Limb (tissue), 2 donors: ENCODE data around the gene ROBO4.

Experiments used
- DNase-seq, 2 donors: peaks; one replicate each; pipeline ENCODE4 v3.0.0-alpha.2; 2016; ENCODE audit errors: extremely low spot score in 2 of 2

The ROBO4 gene

DNA sequence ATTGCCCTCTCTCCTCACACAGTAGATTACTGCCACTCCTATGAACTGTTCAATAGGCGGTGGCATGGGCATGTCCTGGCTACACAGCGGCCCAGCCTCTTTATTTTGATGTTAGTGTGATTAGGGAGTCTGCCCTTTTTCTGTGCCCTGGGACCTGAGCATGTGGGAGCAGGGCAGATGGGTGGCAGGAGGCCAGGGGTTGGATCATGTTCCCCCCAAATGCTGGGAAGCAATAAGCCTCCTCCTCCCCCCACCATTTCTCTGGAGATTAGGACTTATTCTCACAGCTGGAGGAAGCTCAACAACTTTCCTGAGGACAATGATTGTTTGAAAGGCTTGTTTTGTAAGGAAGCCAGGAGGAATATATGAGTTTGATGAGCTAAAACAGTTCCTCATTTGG, 22.2 kb upstream of the ROBO4 start:
- no peak for DNase-seq

DNA sequence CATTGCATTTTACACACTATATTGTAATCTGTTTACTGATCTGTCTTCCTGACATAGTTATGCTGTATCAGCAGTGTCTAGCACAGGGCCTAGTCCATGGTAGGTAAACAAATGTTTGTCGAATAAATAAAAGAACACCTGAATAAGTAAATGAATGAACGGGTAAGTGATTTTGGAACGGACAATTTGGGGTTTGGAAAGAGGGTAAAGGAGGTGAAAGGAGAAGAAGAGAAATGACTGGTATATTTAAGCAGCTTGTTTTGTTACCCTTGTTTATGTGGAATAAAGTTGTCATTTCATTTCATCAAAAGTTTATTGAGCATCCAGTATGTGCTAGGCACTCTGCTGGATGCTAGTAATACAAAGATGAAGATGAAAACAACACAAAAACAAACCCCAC, 21.3 kb upstream of the ROBO4 start, which contains the start of gene HEPN1:
Gene HEPN1 (plus strand): TSS at position 301 of the 400 bp plus-strand sequence.
- DNase-seq: no peak

DNA sequence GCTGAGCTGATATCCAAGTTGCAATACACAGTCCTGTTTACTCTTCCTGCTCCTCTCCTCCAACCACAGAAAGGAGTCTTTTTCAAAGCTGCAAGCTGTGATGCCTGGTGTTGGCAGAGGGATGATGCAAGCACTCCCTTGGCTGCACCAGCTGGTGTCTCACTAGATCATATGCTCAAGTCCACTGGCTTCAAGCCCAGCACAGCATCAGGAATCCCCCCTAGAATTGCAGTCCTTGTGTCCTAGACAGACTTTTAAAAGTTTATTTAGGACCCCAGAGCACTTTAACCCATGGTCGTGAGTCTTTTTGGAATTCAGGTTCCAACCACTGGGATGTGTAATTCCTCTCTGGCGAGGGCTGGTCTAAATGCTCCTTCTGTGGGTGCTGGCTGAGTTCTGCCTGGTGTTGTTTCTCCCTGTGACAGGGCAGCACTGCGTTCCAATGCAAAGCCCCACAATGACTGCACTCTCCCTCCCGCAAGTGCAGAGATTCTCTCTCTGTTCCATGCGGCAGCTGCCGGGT, 19.5 kb upstream of the ROBO4 start:
- DNase-seq: no peak

DNA sequence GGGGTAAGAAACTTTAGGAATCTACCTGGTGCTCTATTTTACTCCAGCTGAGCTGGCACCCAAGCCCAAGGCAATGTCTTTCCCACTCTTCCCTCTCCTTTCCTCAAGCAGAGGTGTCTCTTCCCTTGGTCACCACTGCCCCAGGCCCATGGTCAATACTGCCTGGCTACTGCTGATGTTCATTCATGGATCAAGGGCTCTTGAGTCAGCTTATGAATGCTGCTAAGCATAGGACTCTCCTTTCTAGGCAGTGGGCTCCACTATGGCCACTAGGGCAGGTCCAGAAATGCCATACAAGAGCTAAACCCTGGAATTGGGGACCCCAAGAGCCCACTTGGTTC, 18.7 kb upstream of the ROBO4 start:
- no peak for DNase-seq

DNA sequence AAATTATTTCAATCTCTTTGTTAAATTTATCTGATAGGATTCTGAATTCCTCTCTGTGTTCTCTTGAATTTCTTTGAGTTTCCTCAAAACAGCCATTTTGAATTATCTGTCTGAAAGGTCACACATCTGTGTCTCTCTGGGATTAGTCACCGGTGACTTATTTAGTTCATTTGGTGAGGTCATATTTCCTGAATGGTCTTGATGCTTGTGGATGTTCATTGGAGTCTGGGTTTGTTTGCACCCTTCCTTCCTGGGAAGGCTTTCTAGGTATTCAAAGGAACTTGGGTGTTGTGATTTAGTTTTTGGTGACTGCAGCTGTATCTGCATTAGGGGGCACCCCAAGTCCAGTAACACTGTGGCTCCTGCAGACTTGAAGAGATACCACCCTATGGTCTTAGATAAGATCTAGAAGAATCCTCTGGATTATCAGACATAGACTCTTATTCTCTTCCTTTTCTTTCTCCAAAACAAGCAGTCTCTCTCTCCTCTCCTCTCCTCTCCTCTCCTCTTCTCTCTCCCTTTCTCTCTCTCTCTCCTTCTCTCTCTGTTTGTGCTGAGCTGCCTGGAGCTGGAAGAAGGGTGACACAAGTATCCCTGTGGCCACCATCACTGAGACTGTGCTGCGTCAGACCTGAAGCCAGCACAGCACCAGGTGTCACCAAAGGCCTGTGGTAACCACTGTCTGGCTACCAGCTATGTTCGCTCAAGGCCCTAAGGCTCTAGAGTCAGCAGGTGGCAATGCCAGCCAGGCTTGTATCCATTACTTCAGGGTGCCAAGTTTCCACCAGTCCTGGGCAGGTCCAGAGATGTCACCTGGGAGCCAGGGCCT, 18.1 kb upstream of the ROBO4 start:
- DNase-seq: no peak

DNA sequence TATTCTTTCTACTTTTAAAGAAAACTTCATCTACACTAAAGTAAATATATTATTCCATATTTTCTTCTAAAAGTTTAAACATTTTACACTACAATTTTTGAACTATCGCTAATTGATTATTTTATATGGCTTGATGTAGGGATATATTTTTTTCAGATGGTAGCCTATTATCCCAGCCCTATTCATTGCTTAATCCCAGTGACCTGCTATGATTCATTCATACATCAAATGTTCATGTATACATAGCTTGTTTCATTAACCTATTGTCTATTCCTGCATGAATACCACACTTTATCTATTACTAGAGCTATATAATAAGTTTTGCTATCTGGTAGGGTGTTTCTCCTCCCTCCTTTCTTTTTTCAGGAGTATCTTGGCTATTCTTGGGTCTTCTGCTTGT, 5.0 kb upstream of the ROBO4 start:
- no peak for DNase-seq

DNA sequence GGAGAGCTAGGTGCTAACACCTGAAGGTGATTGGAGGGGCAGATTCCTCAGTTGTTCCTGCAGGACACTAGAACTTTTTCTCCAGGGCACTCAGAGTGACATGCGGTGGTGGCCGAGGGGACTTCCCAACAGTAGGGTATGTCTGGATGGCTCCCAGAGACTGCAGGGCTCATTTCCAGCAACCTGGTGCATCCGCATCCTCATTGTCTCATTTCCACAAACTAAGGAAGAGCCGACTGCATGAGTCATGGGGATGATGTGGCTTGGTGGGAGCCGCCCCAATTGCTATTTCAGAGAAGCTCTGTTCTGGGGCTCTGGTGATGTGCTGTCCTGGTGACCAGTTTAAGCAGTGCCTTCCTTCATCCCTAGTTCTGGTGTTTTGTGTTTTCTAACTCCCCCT, 2.8 kb upstream of the ROBO4 start:
- DNase-seq: peak in 1 of 2 donors; percentile 29

DNA sequence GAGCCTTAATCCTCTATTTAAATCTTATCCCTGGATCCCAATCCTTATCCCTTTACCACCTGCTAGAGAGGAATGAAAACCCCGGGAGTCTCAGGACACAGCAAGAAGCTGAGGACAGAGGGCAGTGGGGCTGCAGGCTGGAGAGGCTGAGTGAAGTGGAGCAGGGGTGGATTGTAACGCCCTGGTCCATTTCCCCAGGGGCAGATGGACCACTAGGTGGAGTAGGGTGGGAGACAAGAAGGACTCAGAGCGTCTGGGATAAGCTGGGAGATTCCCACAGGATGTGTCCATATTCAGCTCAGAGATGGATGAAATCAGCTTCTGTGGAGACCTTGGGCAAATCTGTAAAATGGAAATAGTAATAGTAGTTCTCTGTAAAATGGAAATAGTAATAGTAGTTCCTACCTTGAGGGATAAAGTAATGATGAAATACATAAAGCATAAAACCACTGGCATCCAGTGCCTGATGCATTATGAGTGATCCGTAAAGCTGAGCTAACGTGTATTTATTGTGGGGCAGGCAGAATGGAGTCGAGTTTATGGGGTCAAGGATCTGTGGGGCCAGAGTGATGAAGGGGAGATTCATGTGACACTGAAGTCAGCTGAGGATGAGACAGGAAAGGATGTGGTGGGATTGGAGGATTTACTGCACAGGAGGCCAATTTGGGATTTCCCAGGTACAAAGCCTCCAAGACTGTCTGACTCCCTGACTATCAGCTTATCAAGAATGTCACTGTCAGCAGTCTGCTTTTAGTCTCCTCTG, 1.9 kb upstream of the ROBO4 start:
- peak in 1 of 2 donors; percentile 23 for DNase-seq

DNA sequence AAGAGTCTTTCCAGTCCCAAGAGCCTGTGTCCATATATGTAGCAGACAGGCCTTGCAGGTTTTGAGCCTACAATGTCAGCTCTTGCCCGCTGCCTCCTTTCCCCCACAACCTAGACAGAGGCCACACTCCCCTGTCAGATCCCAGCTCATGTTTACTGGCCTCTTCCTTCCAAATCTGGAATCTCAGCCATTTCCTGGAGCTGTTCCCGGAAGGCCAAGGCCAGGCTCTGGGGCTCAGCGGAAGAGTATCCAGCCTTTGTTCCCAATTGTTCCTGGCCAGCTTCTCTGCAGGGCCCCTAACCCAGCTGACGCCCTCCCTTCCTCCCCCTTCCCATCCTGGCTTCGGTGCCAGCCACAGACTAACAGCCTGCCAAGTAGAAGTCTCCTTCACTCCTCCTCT, 1.0 kb upstream of the ROBO4 start:
- DNase-seq: peak; percentile 67 to 68

DNA sequence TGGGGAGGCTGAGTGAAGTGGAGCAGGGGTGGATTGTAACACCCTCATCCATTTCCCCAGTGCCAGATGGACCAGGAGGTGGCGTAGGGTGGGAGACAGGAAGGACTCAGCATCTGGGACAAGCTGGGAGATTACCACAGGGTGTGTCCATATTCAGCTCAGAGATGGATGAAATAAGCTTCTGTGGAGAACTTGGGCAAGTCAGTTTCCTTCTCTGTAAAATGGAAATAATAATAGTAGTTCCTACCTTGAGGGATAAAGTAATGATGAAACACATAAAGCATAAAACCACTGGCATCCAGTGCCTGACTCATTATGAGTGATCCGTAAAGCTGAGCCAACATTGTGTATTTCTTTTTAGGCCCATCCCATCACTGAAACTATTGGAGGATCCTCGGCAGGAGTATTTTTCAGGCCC, 607 bp upstream of the ROBO4 start:
- no peak for DNase-seq

DNA sequence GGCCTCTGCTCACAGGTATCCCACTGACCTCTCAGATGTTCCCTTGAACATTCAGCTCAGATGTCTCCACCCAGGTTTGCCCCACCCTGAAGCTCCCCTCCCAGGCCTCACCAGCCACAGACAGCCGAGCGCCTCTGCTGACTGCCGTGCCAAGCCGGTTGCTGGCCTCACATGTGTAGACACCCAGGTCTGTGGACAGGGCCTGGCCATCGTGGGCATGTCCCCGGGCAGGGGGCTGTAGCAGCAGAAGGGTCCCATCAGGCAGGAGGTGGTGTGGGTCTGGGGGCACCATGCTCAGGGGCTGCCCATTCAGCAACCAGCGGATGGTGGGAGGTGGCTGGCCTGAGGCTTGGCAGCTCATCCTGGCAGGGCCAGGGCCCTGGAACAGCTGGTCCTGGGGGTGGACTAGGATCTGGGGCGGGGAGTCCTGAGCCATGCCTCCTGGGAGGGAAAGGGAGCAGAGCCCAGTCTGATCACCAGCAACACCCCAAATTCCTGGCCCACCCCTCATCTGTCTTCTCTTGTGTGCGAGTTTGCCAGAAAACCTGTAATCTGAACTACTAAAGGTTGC, 759 bp downstream of the ROBO4 start:
- DNase-seq: peak in 1 of 2 donors; percentile 34

DNA sequence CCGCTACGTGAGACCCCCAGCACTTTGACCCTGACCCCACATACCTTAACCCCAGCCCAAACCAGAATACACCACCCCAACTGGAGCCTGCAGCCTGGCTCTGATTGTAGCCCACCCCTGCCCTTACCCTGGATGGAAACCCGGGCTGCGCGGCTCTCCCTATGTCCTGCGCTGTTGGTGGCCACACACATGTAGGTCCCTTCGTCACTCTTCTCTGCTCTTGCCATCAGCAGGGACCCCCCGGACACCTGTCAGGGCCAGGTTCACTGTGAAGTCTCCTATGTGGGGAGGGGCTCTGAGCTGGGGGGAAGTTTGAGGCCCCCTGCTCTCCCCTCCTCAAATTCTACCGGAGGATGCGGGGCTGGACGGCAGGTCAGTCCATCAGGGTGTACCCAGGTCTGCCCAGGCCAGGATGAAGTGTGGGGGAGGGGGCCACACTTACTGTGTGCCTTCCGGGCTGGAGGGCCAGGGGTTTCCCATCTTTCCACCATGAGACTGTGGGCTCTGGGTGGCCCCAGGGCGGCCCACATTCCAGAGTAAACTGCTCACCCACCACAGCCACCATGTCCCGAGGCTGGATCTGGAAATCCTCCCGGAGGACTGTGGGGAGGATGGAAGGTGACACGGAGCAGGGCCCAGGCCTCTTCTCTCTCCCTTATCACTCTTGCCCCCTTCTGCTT, 1.5 kb downstream of the ROBO4 start:
- peak in 1 of 2 donors; percentile 18 for DNase-seq

DNA sequence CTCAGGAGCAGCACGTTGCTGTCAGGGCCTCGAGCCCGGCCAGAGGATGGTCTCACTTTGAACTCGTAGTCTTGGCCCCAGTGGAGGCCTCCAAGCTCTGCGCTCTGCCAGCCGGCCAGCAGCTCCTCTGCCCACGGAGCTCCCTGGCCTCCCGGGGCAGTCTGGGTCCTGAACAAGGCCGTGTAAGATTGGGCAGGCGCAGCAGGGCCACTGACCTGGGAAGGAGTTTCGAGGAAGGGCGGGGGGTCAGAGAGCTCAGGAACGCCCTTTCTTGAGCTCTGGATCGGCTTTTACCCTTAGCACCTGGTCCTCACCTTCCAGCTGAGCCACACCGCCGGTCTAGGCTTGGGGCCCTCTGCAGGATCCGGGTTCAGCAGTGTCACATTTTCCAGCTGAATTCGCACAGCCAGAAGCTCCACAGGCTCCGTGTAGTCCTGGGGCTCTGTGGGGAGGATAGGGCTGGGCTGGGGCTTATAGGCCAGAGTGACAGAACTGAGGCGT, 2.1 kb downstream of the ROBO4 start:
- DNase-seq: peak in 1 of 2 donors; percentile 19

DNA sequence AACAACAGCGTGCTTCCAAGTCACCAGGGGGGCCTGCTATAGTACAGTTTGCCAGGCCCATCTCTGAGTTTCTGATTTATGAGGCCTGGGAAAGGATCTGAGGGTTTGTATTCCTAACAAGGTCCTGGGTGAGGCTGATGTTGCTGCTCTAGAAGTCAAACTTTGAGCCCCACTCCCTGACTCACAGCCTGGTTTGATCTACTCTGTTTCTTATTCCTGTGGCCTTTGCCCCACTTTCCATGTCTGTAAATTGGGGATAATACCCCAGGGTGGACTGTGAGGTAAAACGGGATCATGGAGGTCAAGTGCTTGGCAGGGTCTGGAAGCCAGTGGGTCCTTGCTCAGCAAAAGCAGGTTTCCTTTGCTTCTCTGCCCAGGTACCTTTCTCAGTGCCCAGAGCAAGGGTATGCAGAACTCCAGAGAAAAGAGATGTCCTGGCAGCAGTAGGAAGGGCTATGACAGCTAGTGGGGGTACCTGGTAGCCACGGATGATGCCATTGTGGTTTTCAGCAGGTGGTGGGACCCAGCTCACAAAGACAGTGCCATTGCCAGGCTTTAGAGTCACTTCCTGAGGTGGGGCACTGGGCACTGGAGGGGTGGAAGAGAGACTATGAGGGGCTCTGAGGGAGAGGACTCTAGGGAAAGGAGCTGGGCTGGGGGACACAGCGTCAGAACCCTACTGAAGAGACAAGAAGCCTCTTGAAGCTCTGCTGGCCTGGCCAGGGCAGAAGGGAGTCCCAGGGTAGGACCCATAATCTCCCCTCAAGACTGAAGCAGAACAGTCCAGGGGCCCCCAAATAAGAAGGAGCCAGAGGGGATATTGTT, 2.8 kb downstream of the ROBO4 start:
- peak in 1 of 2 donors; percentile 9 for DNase-seq

DNA sequence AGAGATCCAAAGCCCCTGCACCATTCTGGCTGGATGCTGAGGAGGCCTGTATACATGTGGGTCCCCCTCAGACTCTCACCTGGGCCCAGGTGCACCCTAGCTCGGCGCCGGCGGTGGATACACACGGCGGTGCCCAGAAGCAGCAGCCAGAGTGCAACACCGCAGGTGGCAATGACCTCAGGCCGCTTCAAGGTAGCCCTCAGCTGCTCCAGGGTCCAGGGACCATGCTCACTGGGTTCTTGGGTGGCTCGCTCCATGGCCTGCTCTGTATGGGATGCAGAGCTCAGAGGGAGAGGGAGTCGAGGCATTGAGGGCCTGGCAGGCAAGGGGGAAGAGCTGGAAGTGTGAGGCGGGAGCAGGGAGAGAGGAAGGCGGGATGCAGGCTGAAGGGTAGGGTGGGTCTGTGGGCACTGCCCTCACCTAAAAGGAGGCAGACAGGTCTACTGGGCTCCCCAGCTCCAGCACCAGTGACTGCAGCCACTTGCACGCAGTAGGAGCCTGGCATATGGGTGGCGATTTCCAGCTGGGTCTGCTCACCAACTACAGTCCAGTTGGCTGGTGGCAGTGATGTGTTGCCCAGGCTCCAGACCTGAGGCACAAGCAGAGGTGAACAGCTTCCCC, 3.8 kb downstream of the ROBO4 start:
- peak in 1 of 2 donors; percentile 15 for DNase-seq

DNA sequence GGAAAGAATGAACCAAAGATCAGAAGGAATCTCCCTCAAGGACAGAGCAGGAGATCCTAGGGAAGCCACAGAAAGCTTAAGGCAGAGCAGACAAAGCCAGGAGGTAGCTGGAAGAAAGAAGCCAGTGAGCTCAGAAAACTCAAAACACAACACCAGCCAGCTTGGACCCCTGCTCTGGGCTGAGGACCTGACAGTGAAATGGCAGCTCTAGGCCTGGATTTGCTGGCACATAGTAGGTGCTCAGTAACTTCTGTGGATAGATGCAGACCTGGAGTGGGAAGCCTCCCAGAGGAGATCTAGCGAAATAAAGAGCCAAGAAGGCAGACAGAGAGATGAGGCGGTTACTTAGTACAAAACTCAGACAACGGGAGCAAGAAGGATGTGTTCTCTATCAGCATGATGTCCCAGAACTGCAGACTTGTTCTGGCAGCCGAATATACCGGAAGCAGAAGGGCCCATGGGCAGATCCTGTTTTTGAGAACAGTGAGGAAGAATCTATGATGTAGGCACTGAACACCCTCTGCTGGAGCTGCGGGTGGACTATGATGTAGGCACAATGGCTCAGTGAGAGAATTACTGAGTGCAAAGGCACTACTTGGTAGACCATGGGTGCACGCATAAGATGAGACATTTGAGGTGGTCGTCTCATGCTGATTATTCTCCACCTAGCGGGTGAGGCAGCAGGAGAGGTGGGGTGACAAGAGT, 4.8 kb downstream of the ROBO4 start:
- peak in 1 of 2 donors; percentile 12 for DNase-seq

DNA sequence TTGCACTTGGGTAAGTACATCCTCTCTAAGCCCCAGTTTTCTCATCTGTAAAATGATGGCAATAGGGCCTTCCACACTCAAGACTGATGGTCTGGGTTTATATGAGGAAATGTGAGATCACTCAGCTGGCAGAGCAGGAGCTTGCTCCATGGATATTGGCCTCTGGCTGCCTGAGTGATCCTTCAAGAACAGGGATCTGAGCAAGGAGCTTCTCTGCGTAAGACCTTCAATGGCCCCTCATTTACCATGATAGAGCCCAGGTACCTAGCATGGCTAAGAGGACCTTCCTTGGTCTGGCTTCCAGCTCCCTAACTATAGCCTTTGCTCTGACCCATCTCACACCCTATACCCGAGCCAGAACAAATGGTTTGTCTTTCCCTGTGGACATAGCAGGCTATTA, 5.5 kb downstream of the ROBO4 start:
- DNase-seq: no peak

DNA sequence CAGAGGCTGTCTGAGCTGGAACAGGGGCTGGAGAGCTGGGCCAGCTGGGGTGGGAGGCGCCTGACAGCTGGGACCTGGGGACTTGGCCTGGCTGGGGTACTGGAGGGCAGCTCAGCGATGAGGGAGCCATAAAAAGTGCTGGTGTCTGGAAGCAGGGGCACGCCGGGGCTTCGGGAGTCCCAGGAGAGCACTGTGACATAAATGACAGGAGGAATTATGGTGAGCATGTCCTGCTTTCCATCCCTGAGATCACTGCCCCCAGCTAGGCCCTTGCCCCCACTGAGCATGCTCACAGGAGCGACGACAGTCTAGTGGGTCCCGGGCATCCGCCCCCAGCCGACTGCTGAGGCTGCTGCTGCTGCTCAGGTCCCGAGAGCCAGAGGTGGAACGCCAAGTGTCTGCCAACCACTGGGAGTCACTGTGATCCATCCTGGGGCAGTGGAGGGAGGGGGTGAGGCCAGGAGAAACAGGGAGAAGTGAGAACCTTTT, 6.2 kb downstream of the ROBO4 start:
- DNase-seq: peak in 1 of 2 donors; percentile 29

DNA sequence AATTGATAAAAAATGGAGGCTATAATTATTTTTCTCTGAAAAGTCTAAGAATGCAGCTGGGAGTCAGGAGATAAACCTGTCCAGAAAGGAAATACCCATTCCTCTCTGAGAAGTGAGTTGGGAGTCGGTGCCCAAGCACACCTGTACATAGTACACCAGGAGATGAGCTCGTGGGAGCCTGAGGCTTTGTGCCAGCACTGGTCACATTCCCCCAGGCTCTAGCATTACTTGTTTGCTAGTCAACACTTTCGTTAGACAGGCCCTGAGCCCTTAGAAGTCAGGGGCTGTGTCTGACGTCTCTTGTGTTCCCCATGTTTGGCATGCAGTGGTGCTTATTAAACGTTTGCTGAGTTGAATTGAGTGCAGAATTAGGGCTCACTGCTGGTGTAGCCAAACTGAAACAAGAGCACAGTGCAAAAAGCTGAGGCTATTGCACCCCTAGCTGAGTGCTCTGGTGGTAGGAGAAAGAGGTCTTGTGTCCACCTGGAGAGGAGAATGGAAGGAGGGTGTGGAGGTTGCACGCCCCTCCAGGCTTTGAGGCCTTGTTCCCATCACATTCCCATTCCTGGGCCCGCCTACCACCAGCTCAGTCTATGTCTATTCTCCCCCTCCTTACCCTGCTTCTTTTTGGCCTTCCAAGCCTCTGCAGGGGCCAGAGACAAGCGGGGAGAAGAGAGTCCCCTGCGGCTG, 6.8 kb downstream of the ROBO4 start:
- DNase-seq: peak in 1 of 2 donors; percentile 19
